Measurements from ENCODE around the gene SNX1.

Gene SNX1

DNA sequence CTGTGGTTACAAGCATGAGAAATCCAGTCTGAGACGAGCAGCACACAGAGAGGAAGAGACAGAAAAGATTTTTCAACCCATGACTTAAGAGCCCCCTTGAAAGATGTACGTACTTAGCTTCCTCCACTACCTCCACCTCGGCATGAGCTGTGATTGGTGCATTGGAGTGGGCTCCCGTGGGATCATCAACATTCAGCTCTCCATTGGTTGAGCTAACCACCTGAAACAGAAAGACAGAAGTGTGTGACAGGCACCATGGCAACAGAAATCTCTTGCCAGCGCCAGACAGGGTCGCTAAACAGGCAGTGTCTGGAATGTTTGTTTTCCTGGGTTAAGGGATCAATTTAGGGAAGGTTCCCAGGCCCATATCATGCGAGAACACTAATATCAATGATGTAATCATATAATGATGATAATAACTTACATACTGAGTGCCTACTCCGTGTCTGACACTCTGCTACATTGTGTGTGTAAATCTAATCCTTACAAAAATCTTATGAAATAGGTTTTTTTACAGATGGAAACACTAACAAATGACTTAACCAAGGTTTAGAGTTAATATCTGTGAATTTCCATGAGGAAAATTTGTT is 84.5 kb downstream of the SNX1 start:
- ChIA-PET POLR2A (ENCODE audit: low non-redundant PET) (no interaction called here), CTCF (no interaction called here)
- TF ChIP-seq, protein P1, sequence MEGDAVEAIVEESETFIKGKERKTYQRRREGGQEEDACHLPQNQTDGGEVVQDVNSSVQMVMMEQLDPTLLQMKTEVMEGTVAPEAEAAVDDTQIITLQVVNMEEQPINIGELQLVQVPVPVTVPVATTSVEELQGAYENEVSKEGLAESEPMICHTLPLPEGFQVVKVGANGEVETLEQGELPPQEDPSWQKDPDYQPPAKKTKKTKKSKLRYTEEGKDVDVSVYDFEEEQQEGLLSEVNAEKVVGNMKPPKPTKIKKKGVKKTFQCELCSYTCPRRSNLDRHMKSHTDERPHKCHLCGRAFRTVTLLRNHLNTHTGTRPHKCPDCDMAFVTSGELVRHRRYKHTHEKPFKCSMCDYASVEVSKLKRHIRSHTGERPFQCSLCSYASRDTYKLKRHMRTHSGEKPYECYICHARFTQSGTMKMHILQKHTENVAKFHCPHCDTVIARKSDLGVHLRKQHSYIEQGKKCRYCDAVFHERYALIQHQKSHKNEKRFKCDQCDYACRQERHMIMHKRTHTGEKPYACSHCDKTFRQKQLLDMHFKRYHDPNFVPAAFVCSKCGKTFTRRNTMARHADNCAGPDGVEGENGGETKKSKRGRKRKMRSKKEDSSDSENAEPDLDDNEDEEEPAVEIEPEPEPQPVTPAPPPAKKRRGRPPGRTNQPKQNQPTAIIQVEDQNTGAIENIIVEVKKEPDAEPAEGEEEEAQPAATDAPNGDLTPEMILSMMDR (conservative IDR thresholded peaks at IDR 0.05; ENCODE audit: low read depth): no peak
- no peak overlapping the region for H3K27ac ChIP-seq
- DNase-seq (ENCODE audit: low spot score): no peak

DNA sequence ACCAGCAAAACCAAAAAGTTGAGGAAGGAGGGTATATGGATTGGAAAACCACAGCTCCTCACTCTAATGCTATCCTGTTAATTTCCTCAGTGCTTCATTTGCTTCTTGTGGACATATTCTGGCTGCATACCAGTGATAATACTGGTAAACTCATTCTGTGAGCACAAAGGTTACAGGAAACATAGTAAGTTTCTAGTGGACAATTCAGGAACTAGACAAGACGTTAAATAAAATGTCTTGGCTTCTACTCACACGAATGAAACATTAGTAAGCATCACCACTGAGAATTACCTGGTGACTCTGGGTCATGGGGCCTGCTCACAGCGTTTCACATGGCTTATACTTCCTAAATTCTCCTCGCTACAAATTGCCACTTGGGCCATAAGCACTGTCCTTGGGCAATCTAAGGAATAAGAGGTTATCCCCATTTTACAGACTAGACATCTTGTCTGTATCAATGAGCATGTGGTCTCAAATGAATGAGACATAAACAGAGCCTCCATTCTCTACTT is 87.1 kb downstream of the SNX1 start:
- TF ChIP-seq, protein P1 (conservative IDR thresholded peaks at IDR 0.05; ENCODE audit: low read depth): no peak
- CTCF ChIA-PET: no interaction called here
- no peak for DNase-seq (ENCODE audit: low spot score)
- H3K27ac ChIP-seq: no peak overlapping the region
- POLR2A ChIA-PET (ENCODE audit: low non-redundant PET): no interaction called here

DNA sequence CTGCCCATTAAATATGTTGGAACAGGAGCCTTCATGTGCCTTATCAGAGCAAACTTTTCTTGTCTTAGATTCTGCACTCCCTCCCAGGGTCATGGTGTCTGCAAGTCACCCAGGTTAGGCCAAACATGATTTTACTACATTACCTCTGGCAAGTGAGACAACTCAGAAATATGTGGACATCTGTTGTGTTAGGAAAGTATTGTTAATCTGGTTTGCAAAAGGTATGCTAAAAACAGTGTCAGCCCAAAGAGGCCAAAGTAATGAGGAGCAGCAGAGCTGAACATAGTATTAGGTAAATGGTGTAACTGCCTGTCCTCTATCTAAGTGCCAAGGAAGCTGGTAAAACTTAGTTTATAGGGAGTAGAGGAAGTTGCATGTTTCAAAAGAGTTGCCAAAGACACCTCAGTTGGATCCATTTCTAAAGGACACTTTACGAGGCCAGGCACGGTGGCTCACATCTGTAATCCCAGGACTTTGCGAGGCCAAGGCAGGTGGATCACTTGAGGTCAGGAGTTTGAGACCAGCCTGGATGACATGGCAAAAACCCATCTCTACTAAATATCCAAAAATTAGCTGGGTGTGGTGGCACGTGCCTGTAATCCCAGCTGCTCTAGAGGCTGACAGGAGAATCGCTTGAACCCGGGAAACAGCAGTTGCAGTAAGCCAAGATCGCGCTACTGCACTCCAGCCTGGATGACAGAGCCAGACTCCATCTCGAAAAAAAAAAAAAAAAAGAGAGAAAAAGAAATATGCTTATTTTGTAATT is 89.5 kb downstream of the SNX1 start:
- no peak overlapping the region for H3K27ac ChIP-seq
- TF ChIP-seq, protein P1 (conservative IDR thresholded peaks at IDR 0.05; ENCODE audit: low read depth): no peak
- DNase-seq (ENCODE audit: low spot score): no peak
- POLR2A ChIA-PET (ENCODE audit: low non-redundant PET): no interaction called here
- CTCF ChIA-PET: interaction anchor here (0.6 kb wide), 1 partner anchor 380 kb away, joined by 3 read pairs; no protein-coding TSS in a partner anchor

DNA sequence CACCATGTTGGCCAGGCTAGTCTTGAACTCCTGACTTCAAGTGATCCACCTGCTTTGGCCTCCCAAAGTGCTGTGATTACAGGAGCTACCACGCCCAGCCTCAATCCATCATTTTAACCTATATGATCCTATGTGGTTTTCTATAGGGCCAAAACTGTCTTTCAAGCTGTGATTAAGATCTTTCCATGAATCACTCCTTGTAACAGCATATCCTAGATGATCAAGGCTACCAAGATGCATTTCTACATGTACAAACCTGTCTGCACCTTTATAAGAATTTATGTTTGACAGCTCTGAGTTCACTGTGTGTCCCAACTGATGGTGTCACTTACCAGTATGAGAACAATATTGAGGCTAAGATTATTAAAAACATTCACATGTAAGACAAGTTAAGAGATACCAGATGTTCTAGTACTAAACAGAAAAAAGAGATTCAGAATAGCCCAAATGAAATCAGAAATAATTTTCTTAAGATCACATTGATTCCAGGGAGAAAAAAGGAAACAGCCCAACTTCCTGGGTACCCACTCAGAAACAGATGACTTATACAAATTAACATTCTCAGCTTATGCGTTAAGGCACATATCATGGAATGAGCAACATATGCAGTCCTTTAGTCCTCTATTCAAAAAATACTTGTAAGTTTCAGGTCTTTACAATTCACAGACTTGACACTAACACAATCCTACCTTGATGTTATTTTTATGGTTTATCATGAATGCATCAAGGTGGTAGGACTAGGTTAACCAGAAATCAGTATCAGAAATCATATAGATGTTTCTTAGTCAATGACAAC is 91.8 kb downstream of the SNX1 start:
- ChIA-PET CTCF (no interaction called here), POLR2A (ENCODE audit: low non-redundant PET) (no interaction called here)
- H3K27ac ChIP-seq: peak overlapping the region; percentile 83
- TF ChIP-seq, protein P1 (conservative IDR thresholded peaks at IDR 0.05; ENCODE audit: low read depth): no peak
- DNase-seq (ENCODE audit: low spot score): peak; percentile 94

Data from RWPE1 (cell line).